ENCODE measurements around the gene ACAP2. TPM values are rescaled to one million over a fixed set of nuclear protein-coding genes. Genes with fewer than 3 reads are reported as not detected.
A peak's percentile ranks its signal among the peaks of the same experiment; 100 is the strongest.

Gene ACAP2
- total RNA-seq, 4 donors from 2014 or later: 52.9 to 62.0 (median 56.2) TPM

- DNase-seq (ENCODE audit: low spot score in 2 of 2): no peak
- WGBS, 2 donors: 3 to 6% methylated on average over 13 of the region's 13 CpGs
- no peak for TF ChIP-seq CTCF (IDR thresholded peaks at IDR 0.05)
- no peak for TF ChIP-seq POLR2A (IDR thresholded peaks at IDR 0.05)
- peak overlapping the region; percentile 83 for H3K4me3 ChIP-seq (ENCODE audit: low read depth, poor library complexity, severe bottlenecking)
- intact Hi-C loops (cut with DNase I; ENCODE audit: low total_unique reads): no loop called here
Measured at GRCh38 chr3:195441476-195441991, 1.3 kb downstream of the ACAP2 start.

GRCh38 chr3:195441051-195441450 is 1.8 kb downstream of the ACAP2 start:
- no peak for TF ChIP-seq CTCF (IDR thresholded peaks at IDR 0.05)
- no peak for TF ChIP-seq POLR2A (IDR thresholded peaks at IDR 0.05)
- H3K4me3 ChIP-seq (ENCODE audit: low read depth, poor library complexity, severe bottlenecking): no peak overlapping the region
- DNase-seq (ENCODE audit: low spot score in 2 of 2): no peak
- intact Hi-C loops (cut with DNase I; ENCODE audit: low total_unique reads): no loop called here
- 13 to 18% methylated on average over 2 of the region's 2 CpGs for whole genome bisulfite sequencing, 2 donors

GRCh38 chr3:195440379-195440778 is 2.4 kb downstream of the ACAP2 start:
- H3K4me3 ChIP-seq (ENCODE audit: low read depth, poor library complexity, severe bottlenecking): no peak overlapping the region
- intact Hi-C loops (cut with DNase I; ENCODE audit: low total_unique reads): no loop called here
- WGBS, 2 donors: 66 to 79% methylated on average over 1 of the region's 1 CpG
- DNase-seq (ENCODE audit: low spot score in 2 of 2): no peak
- no peak for TF ChIP-seq CTCF (IDR thresholded peaks at IDR 0.05)
- TF ChIP-seq POLR2A (IDR thresholded peaks at IDR 0.05): no peak

- 55 to 65% methylated on average over 2 of the region's 2 CpGs for WGBS, 2 donors
- TF ChIP-seq POLR2A (IDR thresholded peaks at IDR 0.05): no peak
- intact Hi-C loops (cut with DNase I; ENCODE audit: low total_unique reads): no loop called here
- DNase-seq (ENCODE audit: low spot score in 2 of 2): no peak
- no peak overlapping the region for H3K4me3 ChIP-seq (ENCODE audit: low read depth, poor library complexity, severe bottlenecking)
Measured at GRCh38 chr3:195438371-195438770, 4.4 kb downstream of the ACAP2 start.

GRCh38 chr3:195425849-195426248 is 17.0 kb downstream of the ACAP2 start:
- intact Hi-C loops (cut with DNase I; ENCODE audit: low total_unique reads): no loop called here
- 53 to 64% methylated on average over 3 of the region's 3 CpGs for WGBS, 2 donors
- no peak overlapping the region for H3K4me3 ChIP-seq (ENCODE audit: low read depth, poor library complexity, severe bottlenecking)
- TF ChIP-seq POLR2A (IDR thresholded peaks at IDR 0.05) (no peak), CTCF (IDR thresholded peaks at IDR 0.05) (no peak)
- DNase-seq (ENCODE audit: low spot score in 2 of 2): no peak

GRCh38 chr3:195423818-195424217 is 19.0 kb downstream of the ACAP2 start:
- TF ChIP-seq POLR2A (IDR thresholded peaks at IDR 0.05) (no peak), CTCF (IDR thresholded peaks at IDR 0.05) (no peak)
- no peak overlapping the region for H3K4me3 ChIP-seq (ENCODE audit: low read depth, poor library complexity, severe bottlenecking)
- intact Hi-C loops (cut with DNase I; ENCODE audit: low total_unique reads): no loop called here
- 79 to 89% methylated on average over 2 of the region's 2 CpGs for WGBS, 2 donors
- no peak for DNase-seq (ENCODE audit: low spot score in 2 of 2)
